ENCODE data around the gene SCUBE1. TPM values are rescaled to one million over a fixed set of nuclear protein-coding genes. Genes with fewer than 3 reads are reported as not detected.

SCUBE1 gene
- total and polyA plus RNA-seq, 2 of the 8 experiments (the other 6 are each of a cell fraction or from before 2014, with no cell fraction given), result 2.3 to 4.9 TPM

DNA sequence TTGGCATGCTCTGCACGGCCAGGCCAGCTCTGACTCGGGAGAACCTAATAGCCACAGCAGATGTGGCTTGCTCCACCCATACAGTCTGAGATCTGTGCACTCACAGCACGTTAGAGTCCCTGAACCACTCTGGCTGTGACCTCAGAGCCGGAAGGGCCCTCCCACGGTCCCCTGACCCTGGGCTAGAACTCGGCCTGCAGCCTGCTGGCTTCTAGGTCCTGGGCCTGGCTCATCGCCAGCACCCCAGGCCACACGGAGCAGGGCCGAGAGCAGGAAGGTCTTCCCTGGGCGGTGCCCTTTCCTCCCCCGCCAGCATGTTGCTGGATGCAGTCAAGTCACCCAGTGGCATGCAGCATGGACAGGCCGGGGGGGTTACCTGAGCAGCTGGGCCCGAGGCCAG lies 120.9 kb downstream of the SCUBE1 start (continued):
- TF ChIP-seq KDM4A (IDR thresholded peaks at IDR 0.05; ENCODE audit: low read depth, low read length, severe bottlenecking) (no peak), PHF8 (conservative IDR thresholded peaks at IDR 0.05; ENCODE audit: low read depth, low read length) (no peak), SIRT6 (IDR thresholded peaks at IDR 0.05; ENCODE audit: low read length) (no peak), EGR1 (IDR thresholded peaks at IDR 0.05; ENCODE audit: borderline replicate concordance, low read depth, low read length) (no peak), FOSL1 (IDR thresholded peaks at IDR 0.05; ENCODE audit: insufficient read depth, low read depth, low read length) (no peak), HDAC6 (IDR thresholded peaks at IDR 0.05; ENCODE audit: low read depth, low read length) (no peak)
